ENCODE results near the gene HOXB3. TPM values are rescaled to one million over a fixed set of nuclear protein-coding genes. Genes with fewer than 3 reads are reported as not detected.

HOXB3 gene
- polyA plus RNA-seq, 1 of the 3 experiments (the other 2 are of a cell fraction): 0.46 TPM

- no peaks in the 10 kb centered on the region for H3K9me2 ChIP-seq
- H4K20me1 ChIP-seq (ENCODE audit: insufficient read depth): no peaks in the 10 kb centered on the region
- H3K27ac ChIP-seq (ENCODE audit: low read depth in 2 of 2, low read length in 1 of 2): no peak overlapping the region
- peaks cover 100% of the 10 kb centered on the region for H3K27me3 ChIP-seq (ENCODE audit: insufficient read depth)
- DNase-seq: no peak
- no peak overlapping the region for H3K9ac ChIP-seq
- TF ChIP-seq SMC3 (IDR thresholded peaks at IDR 0.05; ENCODE audit: low read depth, low read length): no peak
- POLR2A ChIA-PET: no interaction called here
- CTCF ChIA-PET: interaction anchor here (0.6 kb wide), 1 partner anchor 348 kb away, joined by 3 read pairs; no protein-coding TSS in a partner anchor
- no peak overlapping the region for H3K4me3 ChIP-seq (ENCODE audit: low read depth in 2 of 2, low read length in 1 of 2)
- H3K9me3 ChIP-seq: no peaks in the 10 kb centered on the region
- H2AFZ ChIP-seq (ENCODE audit: low read depth): no peak overlapping the region
- no peaks in the 10 kb centered on the region for H3K4me1 ChIP-seq (ENCODE audit: control insufficient read depth in 1 of 2, insufficient read depth in 2 of 2, low read depth in 1 of 2, low read length in 1 of 2)
- no peak overlapping the region for H3K4me2 ChIP-seq
- no peaks in the 10 kb centered on the region for H3K79me2 ChIP-seq (ENCODE audit: insufficient read depth)
- H3K36me3 ChIP-seq (replicated peaks in 1 of 2; ENCODE audit: control insufficient read depth in 1 of 2, insufficient read depth in 2 of 2, low read length in 1 of 2): no peaks in the 10 kb centered on the region
- 0% methylated on average over 2 of the region's 5 CpGs for WGBS (ENCODE audit: low lambda C conversion rate)
- H3F3A ChIP-seq (replicated peaks; ENCODE audit: insufficient read depth): no peaks in the 10 kb centered on the region
These were observed 49.1 kb upstream of the HOXB3 start for GRCh38 chr17:48639136-48639535.

- 11% methylated on average over 18 of the region's 18 CpGs for WGBS (ENCODE audit: low lambda C conversion rate)
- H3K4me1 ChIP-seq (ENCODE audit: control insufficient read depth in 1 of 2, insufficient read depth in 2 of 2, low read depth in 1 of 2, low read length in 1 of 2): no peaks in the 10 kb centered on the region
- no peak overlapping the region for H3K4me2 ChIP-seq
- peaks cover 100% of the 10 kb centered on the region for H3K27me3 ChIP-seq (ENCODE audit: insufficient read depth)
- H3K9me2 ChIP-seq: no peaks in the 10 kb centered on the region
- H3K4me3 ChIP-seq (ENCODE audit: low read depth in 2 of 2, low read length in 1 of 2): no peak overlapping the region
- H3K9ac ChIP-seq: no peak overlapping the region
- H3K79me2 ChIP-seq (ENCODE audit: insufficient read depth): no peaks in the 10 kb centered on the region
- no peaks in the 10 kb centered on the region for H3F3A ChIP-seq (replicated peaks; ENCODE audit: insufficient read depth)
- DNase-seq: no peak
- H3K27ac ChIP-seq (ENCODE audit: low read depth in 2 of 2, low read length in 1 of 2): no peak overlapping the region
- no peak overlapping the region for H2AFZ ChIP-seq (ENCODE audit: low read depth)
- no peaks in the 10 kb centered on the region for H3K36me3 ChIP-seq (replicated peaks in 1 of 2; ENCODE audit: control insufficient read depth in 1 of 2, insufficient read depth in 2 of 2, low read length in 1 of 2)
- POLR2A ChIA-PET: no interaction called here
- CTCF ChIA-PET: interaction anchor here (0.8 to 4.6 kb wide), 23 partner anchors 7 to 653 kb away, joined by 3 to 50 read pairs (median 5); partner anchors contain the start of gene HOXB9
- no peaks in the 10 kb centered on the region for H3K9me3 ChIP-seq
- H4K20me1 ChIP-seq (ENCODE audit: insufficient read depth): no peaks in the 10 kb centered on the region
- TF ChIP-seq RCOR1 (IDR thresholded peaks at IDR 0.05; ENCODE audit: low read length) (no peak), NRF1 (IDR thresholded peaks at IDR 0.05; ENCODE audit: low read depth, low read length) (no peak), CTCF (IDR thresholded peaks at IDR 0.05) (no peak), TEAD4 (IDR thresholded peaks at IDR 0.05; ENCODE audit: borderline replicate concordance, insufficient read depth) (no peak), TAF1 (IDR thresholded peaks at IDR 0.05; ENCODE audit: borderline replicate concordance, low read depth, low read length) (no peak), POLR2AphosphoS5 (IDR thresholded peaks at IDR 0.05; ENCODE audit: low read depth, low read length) (no peak)
These were observed 47.6 kb upstream of the HOXB3 start for GRCh38 chr17:48637323-48638260.
